Choroid plexus epithelial cell (primary cell): Measurements from ENCODE around the gene EFNB3.
A peak's percentile ranks its signal among the peaks of the same experiment; 100 is the strongest.

Experiments
- DNase-seq: peaks from one replicate; pipeline ENCODE4 v3.0.0-alpha.2; 2010; ENCODE audit warnings: low read depth
- H3K4me3 ChIP-seq: 2 replicates; pipeline ENCODE4 v1.5.1; 2011; ENCODE audit warnings: low read depth, mild to moderate bottlenecking, control low read depth, low read length, moderate library complexity
- CTCF ChIP-seq: conservative IDR thresholded peaks from 2 replicates; pipeline ENCODE4 v1.5.1; 2011; ENCODE audit warnings: low read depth, mild to moderate bottlenecking, control low read depth, inconsistent platforms, low read length, moderate library complexity

The EFNB3 gene

GRCh38 chr17:7701681-7702080 lies 3.3 kb upstream of the EFNB3 start:
- no peak for DNase-seq
- H3K4me3 ChIP-seq, result no peak overlapping the region
- TF ChIP-seq CTCF, result no peak

- no peak for DNase-seq
- no peak overlapping the region for H3K4me3 ChIP-seq
- no peak for TF ChIP-seq CTCF
Measured at GRCh38 chr17:7702776-7703175, 2.2 kb upstream of the EFNB3 start.

- peak; percentile 72 for DNase-seq
- no peak for TF ChIP-seq CTCF
- H3K4me3 ChIP-seq, result no peak overlapping the region
Measured at GRCh38 chr17:7703584-7704479, 1.2 kb upstream of the EFNB3 start.

- peak overlapping the region; percentile 36 for H3K4me3 ChIP-seq
- TF ChIP-seq CTCF, result no peak
Measured at GRCh38 chr17:7705269-7706255, 560 bp downstream of the EFNB3 start.

GRCh38 chr17:7706631-7707354 lies 1.8 kb downstream of the EFNB3 start:
- no peak overlapping the region for H3K4me3 ChIP-seq
- TF ChIP-seq CTCF, result no peak
- DNase-seq, result no peak

More at GRCh38 chr17:7705269-7706255, 560 bp downstream of the EFNB3 start:
- no peak for DNase-seq

GRCh38 chr17:7707446-7707845 lies 2.4 kb downstream of the EFNB3 start:
- no peak for TF ChIP-seq CTCF
- DNase-seq, result no peak
- H3K4me3 ChIP-seq, result no peak overlapping the region
